ENCODE results near the gene ITGBL1.

Gene ITGBL1

GRCh38 chr13:101522607-101523006, 70.1 kb downstream of the ITGBL1 start:
- Histone ChIP-seq H3K9me2 (replicated peaks; ENCODE audit: insufficient read depth, low read length) (no peaks in the 10 kb centered on the region), H4K20me1 (ENCODE audit: insufficient read depth, low read length) (no peaks in the 10 kb centered on the region), H3K4me3 (ENCODE audit: low read length) (no peak overlapping the region), H3K27ac (ENCODE audit: low read length) (no peak overlapping the region), H3K4me2 (ENCODE audit: low read depth, low read length) (no peak overlapping the region), H3K79me2 (ENCODE audit: low read length) (no peaks in the 10 kb centered on the region), H3K4me1 (ENCODE audit: low read length) (no peaks in the 10 kb centered on the region), H3K9me3 (replicated peaks; ENCODE audit: insufficient read depth, low read length) (no peaks in the 10 kb centered on the region), H3K27me3 (replicated peaks; ENCODE audit: insufficient read depth, low read length) (no peaks in the 10 kb centered on the region), H3K9ac (ENCODE audit: low read length) (no peak overlapping the region), H2AFZ (ENCODE audit: low read length) (no peak overlapping the region), H3K36me3 (replicated peaks; ENCODE audit: insufficient read depth, low read length) (no peaks in the 10 kb centered on the region), H3F3A (ENCODE audit: insufficient read depth, low read length) (no peaks in the 10 kb centered on the region)
- DNase-seq = no peak
- no peak for TF ChIP-seq EZH2 (optimal IDR thresholded peaks at IDR 0.05; ENCODE audit: low read depth, low read length)
- no peak for TF ChIP-seq CTCF (IDR thresholded peaks at IDR 0.05; ENCODE audit: low read length)
- TF ChIP-seq EZH2phosphoT487 (IDR thresholded peaks at IDR 0.05; ENCODE audit: low read length) = no peak

- Histone ChIP-seq H3K9ac (ENCODE audit: low read length) (no peak overlapping the region), H3K27me3 (replicated peaks; ENCODE audit: insufficient read depth, low read length) (no peaks in the 10 kb centered on the region), H3K9me3 (replicated peaks; ENCODE audit: insufficient read depth, low read length) (no peaks in the 10 kb centered on the region), H3K27ac (ENCODE audit: low read length) (no peak overlapping the region), H2AFZ (ENCODE audit: low read length) (no peak overlapping the region), H3K4me1 (ENCODE audit: low read length) (no peaks in the 10 kb centered on the region), H3K9me2 (replicated peaks; ENCODE audit: insufficient read depth, low read length) (no peaks in the 10 kb centered on the region), H3K36me3 (replicated peaks; ENCODE audit: insufficient read depth, low read length) (no peaks in the 10 kb centered on the region), H3F3A (ENCODE audit: insufficient read depth, low read length) (no peaks in the 10 kb centered on the region), H3K4me2 (ENCODE audit: low read depth, low read length) (no peak overlapping the region), H3K79me2 (ENCODE audit: low read length) (no peaks in the 10 kb centered on the region), H3K4me3 (ENCODE audit: low read length) (no peak overlapping the region), H4K20me1 (ENCODE audit: insufficient read depth, low read length) (no peaks in the 10 kb centered on the region)
- TF ChIP-seq EZH2phosphoT487 (IDR thresholded peaks at IDR 0.05; ENCODE audit: low read length) (no peak), EZH2 (optimal IDR thresholded peaks at IDR 0.05; ENCODE audit: low read depth, low read length) (no peak), CTCF (IDR thresholded peaks at IDR 0.05; ENCODE audit: low read length) (no peak)
- no peak for DNase-seq
Observed at GRCh38 chr13:101523154-101524131, 71.0 kb downstream of the ITGBL1 start.

- no peak overlapping the region for H3K27ac ChIP-seq (ENCODE audit: low read length)
Observed at GRCh38 chr13:101527130-101527529, 74.7 kb downstream of the ITGBL1 start.

More at GRCh38 chr13:101527130-101527529, 74.7 kb downstream of the ITGBL1 start:
- Histone ChIP-seq H3K79me2 (ENCODE audit: low read length) (no peaks in the 10 kb centered on the region), H4K20me1 (ENCODE audit: insufficient read depth, low read length) (no peaks in the 10 kb centered on the region), H3K27me3 (replicated peaks; ENCODE audit: insufficient read depth, low read length) (no peaks in the 10 kb centered on the region), H3K9me3 (replicated peaks; ENCODE audit: insufficient read depth, low read length) (no peaks in the 10 kb centered on the region), H3K4me1 (ENCODE audit: low read length) (no peaks in the 10 kb centered on the region), H3K9ac (ENCODE audit: low read length) (no peak overlapping the region), H3K4me2 (ENCODE audit: low read depth, low read length) (no peak overlapping the region), H3K9me2 (replicated peaks; ENCODE audit: insufficient read depth, low read length) (no peaks in the 10 kb centered on the region), H3F3A (ENCODE audit: insufficient read depth, low read length) (no peaks in the 10 kb centered on the region), H2AFZ (ENCODE audit: low read length) (no peak overlapping the region), H3K36me3 (replicated peaks; ENCODE audit: insufficient read depth, low read length) (no peaks in the 10 kb centered on the region), H3K4me3 (ENCODE audit: low read length) (no peak overlapping the region)
- TF ChIP-seq EZH2 (optimal IDR thresholded peaks at IDR 0.05; ENCODE audit: low read depth, low read length) = no peak
- TF ChIP-seq EZH2phosphoT487 (IDR thresholded peaks at IDR 0.05; ENCODE audit: low read length) = no peak
- TF ChIP-seq CTCF (IDR thresholded peaks at IDR 0.05; ENCODE audit: low read length) = no peak
- DNase-seq = no peak

Measured in MM.1S (cell line).